Cardiac atrium fibroblast (primary cell): Measurements from ENCODE around the gene TDO2. TPM values are rescaled to one million over a fixed set of nuclear protein-coding genes. Genes with fewer than 3 reads are reported as not detected.

ENCODE experiments used
- total RNA-seq: library from RNA; depleted of rRNA; stranded (reverse); fragments of >200 nt; gene quantifications from 2 replicates; pipeline ENCODE4 v1.2.3, GENCODE V29; 2015

TDO2 gene
- 0.16 TPM in 1 of 2 replicates, not detected in the other for total RNA-seq

GRCh38 chr4:155903453-155903852, at the start of gene TDO2:
Gene TDO2, plus strand, starts transcription at chr4:155903696. Its CDS starts 63 bp downstream, at chr4:155903759.

GRCh38 chr4:155866177-155866576, 37.3 kb upstream of the TDO2 start, which contains the start of gene ASIC5:
Gene ASIC5, minus strand, starts transcription at chr4:155866277. Its CDS starts 51 bp downstream, at chr4:155866226.

DNA sequence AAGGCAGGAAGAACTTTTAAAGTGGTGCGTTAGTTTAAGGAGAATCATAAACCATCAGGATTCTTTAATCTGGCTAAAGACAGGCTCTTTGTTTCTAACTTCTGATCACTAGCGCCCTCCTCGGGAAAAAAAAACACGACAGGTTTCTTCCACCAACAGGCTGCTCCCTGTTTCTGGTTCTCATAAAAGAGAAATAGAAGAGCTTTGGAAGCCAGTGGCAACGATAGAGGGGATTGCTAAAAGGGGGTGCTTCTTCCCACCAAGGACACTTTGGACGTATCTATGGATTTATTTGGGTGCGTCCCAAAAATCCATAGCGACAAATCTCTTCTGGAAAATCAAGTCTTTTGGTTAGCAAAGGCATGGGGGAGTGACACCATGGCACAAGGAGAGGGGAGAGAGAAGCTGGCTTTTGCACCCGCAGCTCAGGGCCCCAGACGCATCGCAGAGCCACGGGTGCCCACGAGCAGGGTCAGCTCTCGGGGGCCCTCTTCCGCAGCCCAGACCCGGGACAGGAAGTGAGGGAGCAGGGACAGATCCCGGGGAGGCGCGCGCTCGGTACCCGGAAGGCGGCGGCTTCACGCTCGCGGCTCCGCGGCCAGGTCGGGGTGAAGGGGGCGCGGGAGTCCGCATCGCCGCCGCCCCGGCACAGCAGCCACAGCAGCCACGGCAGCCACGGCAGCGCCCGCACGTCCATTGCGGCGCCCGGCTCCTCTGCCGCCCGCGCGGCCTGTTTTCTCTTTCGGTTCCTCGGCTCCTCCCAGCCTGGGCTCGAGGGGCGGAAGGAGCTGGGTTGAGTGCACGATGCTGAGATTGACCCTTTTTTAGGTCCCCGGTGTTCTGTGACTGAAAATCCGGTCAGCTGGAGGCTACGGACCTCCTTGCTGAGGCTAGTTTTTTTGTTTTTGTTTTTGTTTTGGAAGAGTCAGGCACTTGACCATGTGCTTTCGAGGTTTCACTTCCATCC, 49.9 kb downstream of the TDO2 start, which contains the start of gene CTSO:
Gene CTSO, minus strand, starts transcription at position 716 of the 967 bp plus-strand sequence. Its CDS starts 19 bp downstream, at position 697.

Other genes with a start within 250 kb of the TDO2 start
- gene GUCY1A1, start 236.8 kb upstream of the TDO2 start, total RNA-seq: 0.36 and 1.1 TPM in 2 replicates
- 3.4 and 4.5 TPM in 2 replicates for gene GUCY1B1, start 144.7 kb upstream of the TDO2 start, total RNA-seq
- not detected in 2 replicates for gene ASIC5, start 37.4 kb upstream of the TDO2 start, total RNA-seq
- gene CTSO, start 50.2 kb downstream of the TDO2 start, total RNA-seq: 23.6 and 31.1 TPM in 2 replicates